Liver (tissue), 9 donors: Measurements from ENCODE around the gene GALNT9. TPM values are rescaled to one million over a fixed set of nuclear protein-coding genes. Genes with fewer than 3 reads are reported as not detected.

Experiments
- DNase-seq: peaks from one replicate; pipeline ENCODE4 v3.0.0-alpha.2; 2017; ENCODE audit warnings: low spot score
- H3K27ac ChIP-seq, 2 donors: one replicate each; pipeline ENCODE4 v1.7.0; 2013; ENCODE audit warnings: inconsistent platforms in 2 of 2, low read length in 2 of 2, control low read depth in 1 of 2, low read depth in 1 of 2, mild to moderate bottlenecking in 1 of 2
- H3K27me3 ChIP-seq, 4 donors: one replicate each; pipeline versions ENCODE4 v1.6.1 to v1.7.0; 2013; ENCODE audit warnings: low read length in 3 of 4, inconsistent platforms in 1 of 4, mild to moderate bottlenecking in 1 of 4, moderate library complexity in 1 of 4; ENCODE audit not compliant: control insufficient read depth in 4 of 4, insufficient read depth in 4 of 4
- H3K36me3 ChIP-seq, 4 donors: one replicate each; pipeline versions ENCODE4 v1.6.1 to v1.7.0; 2013; ENCODE audit warnings: low read length in 3 of 4, mild to moderate bottlenecking in 3 of 4, low read depth in 1 of 4, moderate library complexity in 1 of 4; ENCODE audit not compliant: control insufficient read depth in 4 of 4, insufficient read depth in 3 of 4
- H3K4me1 ChIP-seq, 4 donors: one replicate each; pipeline versions ENCODE4 v1.6.1 to v1.7.0; 2013; ENCODE audit warnings: low read length in 3 of 4, mild to moderate bottlenecking in 3 of 4, moderate library complexity in 1 of 4; ENCODE audit not compliant: control insufficient read depth in 4 of 4, insufficient read depth in 4 of 4
- H3K4me3 ChIP-seq, 3 donors: one replicate each; pipeline versions ENCODE4 v1.6.1 to v1.7.0; 2013; ENCODE audit warnings: low read length in 3 of 3, control low read depth in 1 of 3, low read depth in 1 of 3, mild to moderate bottlenecking in 1 of 3
- H3K9ac ChIP-seq, 2 donors: one replicate each; pipeline ENCODE4 v1.7.0; 2013; ENCODE audit warnings: low read length in 2 of 2, mild to moderate bottlenecking in 2 of 2, moderate library complexity in 2 of 2, control low read depth in 1 of 2, low read depth in 1 of 2
- H3K9me3 ChIP-seq, 4 donors: one replicate each; pipeline versions ENCODE4 v1.6.1 to v1.7.0; 2013; ENCODE audit warnings: low read length in 3 of 4; ENCODE audit not compliant: control insufficient read depth in 4 of 4
- EGR1 ChIP-seq, 2 donors: IDR thresholded peaks; 2 replicates each; pipeline ENCODE4 v1.6.1; 2016 to 2018; ENCODE audit warnings: antibody characterized with exemption in 2 of 2, low read depth in 2 of 2
- FOXA1 ChIP-seq: IDR thresholded peaks from 2 replicates; pipeline ENCODE4 v1.6.1; 2016; ENCODE audit warnings: antibody characterized with exemption
- FOXA2 ChIP-seq: IDR thresholded peaks from 2 replicates; pipeline ENCODE4 v1.6.1; 2016; ENCODE audit warnings: antibody characterized with exemption
- GABPA ChIP-seq, 2 donors: IDR thresholded peaks in 1 of 2; conservative IDR thresholded peaks in 1 of 2; 2 replicates each; pipeline ENCODE4 v1.6.1; 2016; ENCODE audit warnings: antibody characterized with exemption in 2 of 2, mild to moderate bottlenecking in 1 of 2, moderate library complexity in 1 of 2
- HNF4A ChIP-seq, 2 donors: conservative IDR thresholded peaks; 2 replicates each; pipeline ENCODE4 v1.6.1; 2016; ENCODE audit warnings: antibody characterized with exemption in 2 of 2, mild to moderate bottlenecking in 2 of 2
- HNF4G ChIP-seq: IDR thresholded peaks from 2 replicates; pipeline ENCODE4 v1.6.1; 2016; ENCODE audit warnings: antibody characterized with exemption
- JUND ChIP-seq, 2 donors: IDR thresholded peaks; 2 replicates each; pipeline ENCODE4 v1.6.1; 2016; ENCODE audit warnings: antibody characterized with exemption in 2 of 2
- NR2F2 ChIP-seq: IDR thresholded peaks from 2 replicates; pipeline ENCODE4 v1.6.1; 2016; ENCODE audit warnings: antibody characterized with exemption
- RAD21 ChIP-seq, 2 donors: IDR thresholded peaks; 2 replicates each; pipeline ENCODE4 v1.6.1; 2016; ENCODE audit warnings: antibody characterized with exemption in 2 of 2, mild to moderate bottlenecking in 2 of 2
- RXRA ChIP-seq, 2 donors: IDR thresholded peaks; 2 replicates each; pipeline ENCODE4 v1.6.1; 2017 to 2018; ENCODE audit warnings: antibody characterized with exemption in 2 of 2, mild to moderate bottlenecking in 1 of 2
- SP1 ChIP-seq: IDR thresholded peaks from 2 replicates; pipeline ENCODE4 v1.6.1; 2018; ENCODE audit warnings: antibody characterized with exemption, mild to moderate bottlenecking
- YY1 ChIP-seq: IDR thresholded peaks from 2 replicates; pipeline ENCODE4 v1.6.1; 2016; ENCODE audit warnings: antibody characterized with exemption, mild to moderate bottlenecking
- ZBTB33 ChIP-seq: IDR thresholded peaks from 2 replicates; pipeline ENCODE4 v1.6.1; 2016; ENCODE audit warnings: antibody characterized with exemption
- WGBS: extraction: QIAGEN DNeasy Blood & Tissue Kit; methylation state at CpG from one replicate; pipeline ENCODE4 v1.1.7; 2013; 5-methylcytosine and 5-hydroxymethylcytosine counted together
- polyA plus RNA-seq, 2 donors: library from polyadenylated mRNA; stranded (reverse) in 1 of 2; unstranded in 1 of 2; fragments of 200-250 nt in 1 of 2; fragments of >200 nt in 1 of 2; fragmentation: Nextera tagmentation in 1 of 2; extraction: Ambion mirVana in 1 of 2; gene quantifications; one replicate each; pipeline versions ENCODE4 v1.2.1 to v1.2.3, GENCODE V29; 2013 to 2015
- total RNA-seq, 2 donors: library from RNA; depleted of rRNA; stranded (reverse); fragments of >200 nt; gene quantifications; one replicate each; pipeline ENCODE4 v1.2.3, GENCODE V29; 2014
- TF ChIP-seq, protein P1 (sequence below): IDR thresholded peaks from 2 replicates; pipeline ENCODE4 v1.6.1; 2016; ENCODE audit warnings: antibody characterized with exemption
- TF ChIP-seq, protein P2 (sequence below): fragments of 150-350 bp; IDR thresholded peaks from 2 replicates; pipeline ENCODE4 v1.5.1; 2017; ENCODE audit warnings: improper control_type of control experiment, low read depth, low read length; ENCODE audit not compliant: missing input control
- TF ChIP-seq, protein P3 (sequence below): IDR thresholded peaks from 2 replicates; pipeline ENCODE4 v1.6.1; 2016; ENCODE audit warnings: antibody characterized with exemption
- donor health status: healthy.
- donor health status: healthy.
- donor health status: healthy.
- donor health status: healthy.
- donor health status: healthy.

GALNT9 gene
- total and polyA plus RNA-seq, 4 donors = 0.05 to 0.25 (median 0.09) TPM; not detected in 1

GRCh38 chr12:132152411-132152821 is 177.0 kb downstream of the GALNT9 start (continued):
- TF ChIP-seq GABPA (IDR thresholded peaks at IDR 0.05 in 1 of 2, conservative IDR thresholded peaks at IDR 0.05 in 1 of 2) = no peak
- TF ChIP-seq, protein P1, sequence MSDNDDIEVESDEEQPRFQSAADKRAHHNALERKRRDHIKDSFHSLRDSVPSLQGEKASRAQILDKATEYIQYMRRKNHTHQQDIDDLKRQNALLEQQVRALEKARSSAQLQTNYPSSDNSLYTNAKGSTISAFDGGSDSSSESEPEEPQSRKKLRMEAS = no peak
- TF ChIP-seq, protein P2, sequence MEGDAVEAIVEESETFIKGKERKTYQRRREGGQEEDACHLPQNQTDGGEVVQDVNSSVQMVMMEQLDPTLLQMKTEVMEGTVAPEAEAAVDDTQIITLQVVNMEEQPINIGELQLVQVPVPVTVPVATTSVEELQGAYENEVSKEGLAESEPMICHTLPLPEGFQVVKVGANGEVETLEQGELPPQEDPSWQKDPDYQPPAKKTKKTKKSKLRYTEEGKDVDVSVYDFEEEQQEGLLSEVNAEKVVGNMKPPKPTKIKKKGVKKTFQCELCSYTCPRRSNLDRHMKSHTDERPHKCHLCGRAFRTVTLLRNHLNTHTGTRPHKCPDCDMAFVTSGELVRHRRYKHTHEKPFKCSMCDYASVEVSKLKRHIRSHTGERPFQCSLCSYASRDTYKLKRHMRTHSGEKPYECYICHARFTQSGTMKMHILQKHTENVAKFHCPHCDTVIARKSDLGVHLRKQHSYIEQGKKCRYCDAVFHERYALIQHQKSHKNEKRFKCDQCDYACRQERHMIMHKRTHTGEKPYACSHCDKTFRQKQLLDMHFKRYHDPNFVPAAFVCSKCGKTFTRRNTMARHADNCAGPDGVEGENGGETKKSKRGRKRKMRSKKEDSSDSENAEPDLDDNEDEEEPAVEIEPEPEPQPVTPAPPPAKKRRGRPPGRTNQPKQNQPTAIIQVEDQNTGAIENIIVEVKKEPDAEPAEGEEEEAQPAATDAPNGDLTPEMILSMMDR = no peak

DNA sequence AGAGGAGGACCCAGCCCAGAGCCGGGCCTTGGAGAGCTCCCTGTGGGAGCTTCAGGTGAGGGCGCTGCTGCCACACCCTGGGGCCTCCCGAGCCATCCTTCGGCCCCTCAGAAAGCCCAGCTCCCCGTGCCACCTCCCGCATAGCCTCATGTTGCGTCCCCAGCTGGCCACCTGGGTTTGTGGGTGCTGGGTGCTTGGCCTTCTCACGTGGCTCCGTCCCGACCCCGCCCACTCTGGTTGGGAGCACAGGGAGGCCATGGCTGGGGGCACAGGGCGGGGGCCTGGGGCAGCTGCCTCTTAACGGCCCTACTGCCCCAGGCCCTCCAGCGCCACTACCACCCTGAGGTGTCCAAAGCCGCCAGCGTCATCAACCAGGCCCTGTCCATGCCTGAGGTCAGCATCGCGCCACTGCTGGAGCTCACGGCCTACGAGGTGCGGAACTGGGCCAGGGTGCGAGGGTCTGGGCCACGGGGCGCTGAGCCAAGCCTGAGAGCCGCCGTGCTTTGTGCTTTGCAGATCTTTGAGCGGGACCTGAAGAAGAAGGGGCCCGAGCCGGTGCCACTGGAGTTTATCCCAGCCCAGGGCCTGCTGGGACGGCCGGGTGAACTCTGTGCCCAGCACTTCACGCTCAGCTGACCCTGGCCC is 177.5 kb downstream of the GALNT9 start:
- H3K27ac ChIP-seq = no peak overlapping the region
- peaks cover 0 to 8% (median 4%) of the 10 kb centered on the region in 4 donors for H3K36me3 ChIP-seq
- peaks cover 0 to 7% (median 2%) of the 10 kb centered on the region in 4 donors for H3K4me1 ChIP-seq
- TF ChIP-seq GABPA (IDR thresholded peaks at IDR 0.05 in 1 of 2, conservative IDR thresholded peaks at IDR 0.05 in 1 of 2) (no peak), RXRA (IDR thresholded peaks at IDR 0.05) (no peak), HNF4A (conservative IDR thresholded peaks at IDR 0.05) (no peak), NR2F2 (no peak), YY1 (no peak)
- TF ChIP-seq, protein P2 = no peak
- H3K27me3 ChIP-seq = no peaks in the 10 kb centered on the region
- WGBS = 93% methylated on average over 32 of the region's 32 CpGs
- DNase-seq = no peak
- H3K9me3 ChIP-seq = no peaks in the 10 kb centered on the region
- H3K4me3 ChIP-seq = no peak overlapping the region
- no peak overlapping the region for H3K9ac ChIP-seq

- no peak overlapping the region for H3K9ac ChIP-seq
- peaks cover 0 to 7% (median 2%) of the 10 kb centered on the region in 4 donors for H3K4me1 ChIP-seq
- 96% methylated on average over 36 of the region's 36 CpGs for WGBS
- no peak overlapping the region for H3K4me3 ChIP-seq
- peaks cover 0 to 8% (median 4%) of the 10 kb centered on the region in 4 donors for H3K36me3 ChIP-seq
- H3K27ac ChIP-seq = no peak overlapping the region
- DNase-seq = no peak
- no peaks in the 10 kb centered on the region for H3K27me3 ChIP-seq
- no peaks in the 10 kb centered on the region for H3K9me3 ChIP-seq
- TF ChIP-seq, protein P3, sequence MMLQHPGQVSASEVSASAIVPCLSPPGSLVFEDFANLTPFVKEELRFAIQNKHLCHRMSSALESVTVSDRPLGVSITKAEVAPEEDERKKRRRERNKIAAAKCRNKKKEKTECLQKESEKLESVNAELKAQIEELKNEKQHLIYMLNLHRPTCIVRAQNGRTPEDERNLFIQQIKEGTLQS = no peak
- TF ChIP-seq HNF4G = no peak
- TF ChIP-seq NR2F2 = no peak
- TF ChIP-seq, protein P1 = no peak
- TF ChIP-seq, protein P2 = no peak
- TF ChIP-seq EGR1 (IDR thresholded peaks at IDR 0.05; ENCODE audit: low read depth in 2 of 2) = no peak
- no peak for TF ChIP-seq FOXA1
- no peak for TF ChIP-seq RAD21 (IDR thresholded peaks at IDR 0.05)
- no peak for TF ChIP-seq JUND (IDR thresholded peaks at IDR 0.05)
- TF ChIP-seq GABPA (IDR thresholded peaks at IDR 0.05 in 1 of 2, conservative IDR thresholded peaks at IDR 0.05 in 1 of 2) = no peak
- TF ChIP-seq ZBTB33 = no peak
- no peak for TF ChIP-seq FOXA2
- TF ChIP-seq SP1 = no peak
- no peak for TF ChIP-seq YY1
- no peak for TF ChIP-seq HNF4A (conservative IDR thresholded peaks at IDR 0.05)
Observed at GRCh38 chr12:132151145-132151765, 178.1 kb downstream of the GALNT9 start.
